PC-3 (cell line): Measurements from ENCODE around the gene CYP19A1.

Source experiments
- EZH2phosphoT487 ChIP-seq: fragments of 300-600 bp; sonication (generic); IDR thresholded peaks from 2 replicates; pipeline ENCODE4 v1.6.1; 2018; ENCODE audit warnings: mild to moderate bottlenecking, antibody characterized with exemption, low read length, borderline replicate concordance
- TF ChIP-seq, protein P1 (sequence below): fragments of 300-600 bp; sonication (generic); conservative IDR thresholded peaks from 2 replicates; pipeline ENCODE4 v1.5.1; 2017; ENCODE audit warnings: antibody characterized with exemption, low read depth, mild to moderate bottlenecking, low read length

DNA sequence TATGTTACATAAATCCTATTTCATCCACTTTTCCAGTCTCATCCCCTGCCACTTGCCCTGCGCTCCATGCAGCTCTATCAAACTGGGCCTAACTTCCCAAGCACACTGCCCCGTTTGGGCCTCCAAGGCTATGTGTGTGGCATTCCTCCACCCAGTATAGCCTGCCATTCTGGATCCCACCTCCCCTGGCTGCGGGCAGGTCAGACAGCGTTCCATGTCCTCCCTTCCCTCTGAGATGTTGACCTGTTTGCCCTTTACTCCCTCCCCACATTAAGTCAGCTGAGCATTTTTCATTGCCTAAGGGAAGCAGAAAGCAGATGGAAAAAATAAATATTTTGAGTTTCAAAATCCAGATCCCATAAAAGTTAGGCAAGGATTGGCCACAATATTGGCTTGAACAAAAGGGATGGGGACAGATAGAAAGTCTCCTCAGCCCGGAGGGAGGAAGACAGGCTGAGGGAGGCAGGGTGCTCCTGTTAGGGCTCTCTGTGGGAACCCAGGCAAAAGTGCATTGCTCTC lies 73.3 kb downstream of the CYP19A1 start:
- no peak for TF ChIP-seq EZH2phosphoT487
- TF ChIP-seq, protein P1, sequence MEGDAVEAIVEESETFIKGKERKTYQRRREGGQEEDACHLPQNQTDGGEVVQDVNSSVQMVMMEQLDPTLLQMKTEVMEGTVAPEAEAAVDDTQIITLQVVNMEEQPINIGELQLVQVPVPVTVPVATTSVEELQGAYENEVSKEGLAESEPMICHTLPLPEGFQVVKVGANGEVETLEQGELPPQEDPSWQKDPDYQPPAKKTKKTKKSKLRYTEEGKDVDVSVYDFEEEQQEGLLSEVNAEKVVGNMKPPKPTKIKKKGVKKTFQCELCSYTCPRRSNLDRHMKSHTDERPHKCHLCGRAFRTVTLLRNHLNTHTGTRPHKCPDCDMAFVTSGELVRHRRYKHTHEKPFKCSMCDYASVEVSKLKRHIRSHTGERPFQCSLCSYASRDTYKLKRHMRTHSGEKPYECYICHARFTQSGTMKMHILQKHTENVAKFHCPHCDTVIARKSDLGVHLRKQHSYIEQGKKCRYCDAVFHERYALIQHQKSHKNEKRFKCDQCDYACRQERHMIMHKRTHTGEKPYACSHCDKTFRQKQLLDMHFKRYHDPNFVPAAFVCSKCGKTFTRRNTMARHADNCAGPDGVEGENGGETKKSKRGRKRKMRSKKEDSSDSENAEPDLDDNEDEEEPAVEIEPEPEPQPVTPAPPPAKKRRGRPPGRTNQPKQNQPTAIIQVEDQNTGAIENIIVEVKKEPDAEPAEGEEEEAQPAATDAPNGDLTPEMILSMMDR, result no peak
